Activated CD8-positive, alpha-beta memory T cell treated with anti-CD3 and anti-CD28 coated beads for 36 hours (primary cell): Measurements from ENCODE around the gene STRADB. TPM values are rescaled to one million over a fixed set of nuclear protein-coding genes. Genes with fewer than 3 reads are reported as not detected.
"Not testable (repeated sequence)": the region's sequence is repeated elsewhere in the genome, so short reads cannot be mapped to it uniquely, and the experiment has no call there.

Source experiments
- CTCF ChIA-PET: fragments of 350-600 bp; sonication (Branson Sonifier 250); formaldehyde crosslinking; loops from one replicate; lab custom pipeline; 2021; ENCODE audit warnings: antibody characterized with exemption; lab: Charles Lee
- POLR2A ChIA-PET: fragments of 350-600 bp; sonication (Branson Sonifier 250); formaldehyde crosslinking; loops from one replicate; lab custom pipeline; 2021; ENCODE audit warnings: antibody characterized with exemption; lab: Charles Lee
- total RNA-seq, 2 experiments: library from RNA; stranded (reverse); gene quantifications; one replicate each; pipeline ENCODE4 v1.2.3, GENCODE V29; 2021

STRADB gene
- total RNA-seq, 2 experiments from 2014 or later: 23.0 to 25.8 TPM

GRCh38 chr2:201425952-201426351 is 25.6 kb upstream of the STRADB start:
- CTCF ChIA-PET: interaction anchor here (0.9 kb wide), 1 partner anchor 24 kb away, joined by 3 read pairs; no protein-coding TSS in a partner anchor
- POLR2A ChIA-PET: no interaction called here

GRCh38 chr2:201428366-201428765 is 23.2 kb upstream of the STRADB start:
- CTCF ChIA-PET, POLR2A ChIA-PET: not testable (repeated sequence)

- CTCF ChIA-PET, POLR2A ChIA-PET: not testable (repeated sequence)
Measured at GRCh38 chr2:201429835-201430234, 21.7 kb upstream of the STRADB start.

GRCh38 chr2:201430322-201430721 is 21.2 kb upstream of the STRADB start:
- POLR2A ChIA-PET, CTCF ChIA-PET: not testable (repeated sequence)

GRCh38 chr2:201430839-201431238 is 20.7 kb upstream of the STRADB start:
- ChIA-PET CTCF (no interaction called here), POLR2A (no interaction called here)

- ChIA-PET POLR2A (no interaction called here), CTCF (no interaction called here)
Measured at GRCh38 chr2:201432038-201432620, 19.4 kb upstream of the STRADB start.

- ChIA-PET POLR2A (interaction anchor here (0.7 kb wide), 1 partner anchor 28 kb away, joined by 3 read pairs; no protein-coding TSS in a partner anchor), CTCF (interaction anchor here (1.2 kb wide), 1 partner anchor 165 kb away, joined by 3 read pairs; no protein-coding TSS in a partner anchor)
Measured at GRCh38 chr2:201432621-201433393, 18.7 kb upstream of the STRADB start.

GRCh38 chr2:201433394-201433995 is 18.0 kb upstream of the STRADB start:
- CTCF ChIA-PET: interaction anchor here (1.2 kb wide), 1 partner anchor 166 kb away, joined by 3 read pairs; no protein-coding TSS in a partner anchor
- POLR2A ChIA-PET: interaction anchor here (0.7 kb wide), 1 partner anchor 29 kb away, joined by 3 read pairs; no protein-coding TSS in a partner anchor

- POLR2A ChIA-PET: no interaction called here
- CTCF ChIA-PET: no interaction called here
Measured at GRCh38 chr2:201436141-201436540, 15.4 kb upstream of the STRADB start.

GRCh38 chr2:201439336-201439922 is 12.1 kb upstream of the STRADB start:
- POLR2A ChIA-PET: interaction anchor here (0.7 to 0.9 kb wide), 2 partner anchors 11 to 562 kb away, joined by 4 to 5 read pairs; no protein-coding TSS in a partner anchor
- CTCF ChIA-PET: not testable (repeated sequence)

GRCh38 chr2:201440182-201440581 is 11.4 kb upstream of the STRADB start:
- POLR2A ChIA-PET: no interaction called here
- CTCF ChIA-PET: interaction anchor here (1.1 to 1.3 kb wide), 2 partner anchors 47 to 91 kb away, joined by 3 read pairs; no protein-coding TSS in a partner anchor

GRCh38 chr2:201441409-201441808 is 10.1 kb upstream of the STRADB start:
- CTCF ChIA-PET: interaction anchor here (1.0 to 1.3 kb wide), 3 partner anchors 10 to 90 kb away, joined by 3 to 4 read pairs (median 3); partner anchors contain the start of genes STRADB and TRAK2
- POLR2A ChIA-PET: no interaction called here

- POLR2A ChIA-PET: interaction anchor here (0.7 kb wide), 1 partner anchor 35 kb away, joined by 3 read pairs; no protein-coding TSS in a partner anchor
- CTCF ChIA-PET: no interaction called here
Measured at GRCh38 chr2:201444746-201445465, 6.6 kb upstream of the STRADB start.

GRCh38 chr2:201447086-201447485 is 4.5 kb upstream of the STRADB start:
- CTCF ChIA-PET: no interaction called here
- POLR2A ChIA-PET: no interaction called here

- ChIA-PET CTCF (no interaction called here), POLR2A (no interaction called here)
Measured at GRCh38 chr2:201448061-201448460, 3.5 kb upstream of the STRADB start.

- ChIA-PET CTCF (no interaction called here), POLR2A (no interaction called here)
Measured at GRCh38 chr2:201448701-201449100, 2.8 kb upstream of the STRADB start.

- POLR2A ChIA-PET: interaction anchor here (0.6 to 1.3 kb wide), 13 partner anchors 12 to 1067 kb away, joined by 3 to 7 read pairs (median 4); partner anchors contain the start of gene ALS2
- CTCF ChIA-PET: interaction anchor here (0.6 to 1.8 kb wide), 6 partner anchors 9 to 1539 kb away, joined by 3 to 4 read pairs (median 3); no protein-coding TSS in a partner anchor
Measured at GRCh38 chr2:201450954-201451291, 617 bp upstream of the STRADB start.
